Stimulated activated naive CD8-positive, alpha-beta T cell treated with anti-CD3 and anti-CD28 coated beads, Interleukin-15, Interleukin-2, amounts not matched to agents 100 U/mL and 50 U/mL, for 24 hours (primary cell): ENCODE results near the gene CD40.

ENCODE experiments used
- ATAC-seq: fragments of 150-1000 bp; cut with Tn5 transposase; one replicate; pipeline ENCODE4 v1.10.0; 2021
- DNase-seq: peaks from one replicate; pipeline ENCODE4 v3.0.0; 2021

The CD40 gene

GRCh38 chr20:46174469-46175126, 56.5 kb downstream of the CD40 start:
- DNase-seq = peak; percentile 83
- ATAC-seq = peak; percentile 84

GRCh38 chr20:46175127-46175494, 57.0 kb downstream of the CD40 start:
- ATAC-seq (no peak), DNase-seq (no peak)

- ATAC-seq (no peak), DNase-seq (no peak)
These were observed 58.7 kb downstream of the CD40 start for GRCh38 chr20:46176739-46177378.

- ATAC-seq = no peak
- no peak for DNase-seq
These were observed 59.7 kb downstream of the CD40 start for GRCh38 chr20:46177768-46178167.

GRCh38 chr20:46178891-46179290, 60.8 kb downstream of the CD40 start:
- ATAC-seq (no peak), DNase-seq (no peak)
